ENCODE measurements around the gene CHST8.

DNA sequence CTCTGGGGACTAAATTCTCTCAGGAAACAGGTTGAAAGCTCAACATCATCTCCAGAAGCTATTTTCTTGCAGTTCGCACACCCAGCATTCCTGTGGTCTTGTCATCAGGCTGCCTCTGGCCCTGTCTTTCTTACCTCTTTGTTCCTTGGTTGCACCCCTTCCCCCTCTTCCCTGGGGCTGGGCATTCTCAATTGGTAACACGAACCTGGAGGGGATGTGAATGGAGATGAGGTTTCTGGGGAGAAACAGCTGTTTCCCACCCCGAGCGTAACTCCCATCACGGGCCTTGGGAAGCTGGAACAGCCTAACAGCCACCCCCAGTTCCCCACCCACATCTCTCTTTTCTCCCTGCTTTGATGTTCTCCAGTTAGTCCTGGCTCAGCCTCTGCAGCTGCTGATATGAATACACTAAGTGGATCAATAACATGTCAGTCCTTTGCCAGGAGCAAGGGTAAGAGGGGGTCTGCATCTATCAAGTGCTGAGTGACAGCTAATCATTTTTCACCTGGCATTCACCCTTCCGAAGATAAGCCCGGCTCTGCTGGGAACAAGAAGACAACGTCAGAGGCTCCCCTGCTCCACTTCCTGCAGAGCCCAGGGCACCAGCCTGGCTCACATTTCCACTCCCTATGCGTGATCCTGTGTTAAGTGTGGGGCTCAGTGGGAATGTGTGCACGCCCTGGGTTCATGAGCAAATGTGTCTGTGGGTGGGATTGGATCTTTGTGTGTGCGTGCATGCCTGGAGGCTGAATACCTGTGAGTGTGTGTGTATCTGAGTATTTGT is 100.9 kb downstream of the CHST8 start:
- TF ChIP-seq, protein P1, sequence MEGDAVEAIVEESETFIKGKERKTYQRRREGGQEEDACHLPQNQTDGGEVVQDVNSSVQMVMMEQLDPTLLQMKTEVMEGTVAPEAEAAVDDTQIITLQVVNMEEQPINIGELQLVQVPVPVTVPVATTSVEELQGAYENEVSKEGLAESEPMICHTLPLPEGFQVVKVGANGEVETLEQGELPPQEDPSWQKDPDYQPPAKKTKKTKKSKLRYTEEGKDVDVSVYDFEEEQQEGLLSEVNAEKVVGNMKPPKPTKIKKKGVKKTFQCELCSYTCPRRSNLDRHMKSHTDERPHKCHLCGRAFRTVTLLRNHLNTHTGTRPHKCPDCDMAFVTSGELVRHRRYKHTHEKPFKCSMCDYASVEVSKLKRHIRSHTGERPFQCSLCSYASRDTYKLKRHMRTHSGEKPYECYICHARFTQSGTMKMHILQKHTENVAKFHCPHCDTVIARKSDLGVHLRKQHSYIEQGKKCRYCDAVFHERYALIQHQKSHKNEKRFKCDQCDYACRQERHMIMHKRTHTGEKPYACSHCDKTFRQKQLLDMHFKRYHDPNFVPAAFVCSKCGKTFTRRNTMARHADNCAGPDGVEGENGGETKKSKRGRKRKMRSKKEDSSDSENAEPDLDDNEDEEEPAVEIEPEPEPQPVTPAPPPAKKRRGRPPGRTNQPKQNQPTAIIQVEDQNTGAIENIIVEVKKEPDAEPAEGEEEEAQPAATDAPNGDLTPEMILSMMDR (IDR thresholded peaks at IDR 0.05) = no peak
- TF ChIP-seq POLR2A (IDR thresholded peaks at IDR 0.05) = no peak
